Endothelial cell of umbilical vein (primary cell): ENCODE measurements around the gene INPP5J. TPM values are rescaled to one million over a fixed set of nuclear protein-coding genes. Genes with fewer than 3 reads are reported as not detected.
A peak's percentile ranks its signal among the peaks of the same experiment; 100 is the strongest.

Experiments
- BruUV-seq: library from RNA; stranded (reverse); fragments of 400-500 nt; replicated peaks from 2 replicates; lab custom pipeline; 2021; lab: Mats Ljungman, UMichigan
- CTCF ChIA-PET: fragments of 300-600, 350-600 bp; sonication (Branson Sonifier 250); formaldehyde crosslinking; loops from one replicate; lab custom pipeline; 2021; ENCODE audit warnings: antibody characterized with exemption, inconsistent platforms; lab: Charles Lee
- POLR2A ChIA-PET: fragments of 300-600, 350-600 bp; sonication (Branson Sonifier 250); formaldehyde crosslinking; loops from one replicate; lab custom pipeline; 2021; ENCODE audit warnings: antibody characterized with exemption, inconsistent platforms; lab: Charles Lee
- DNase-seq: peaks from one replicate; pipeline ENCODE4 v3.0.0-alpha.2; 2011; ENCODE audit warnings: low read depth, low spot score
- FAIRE-seq: peaks from 2 replicates; lab custom pipeline; 2011; peaks lifted over from hg19 to GRCh38; lab: Jason Lieb, UNC
- H2AFZ ChIP-seq: 2 replicates; pipeline ENCODE4 v1.6.0; 2012; ENCODE audit warnings: low read depth, low read length, control low read depth, inconsistent platforms
- H3K27ac ChIP-seq: 2 replicates; pipeline ENCODE4 v1.5.1; 2011; ENCODE audit warnings: low read depth, mild to moderate bottlenecking, control low read depth, low read length, moderate library complexity; ENCODE audit not compliant: insufficient read depth
- H3K27me3 ChIP-seq, 2 experiments: 2 replicates each; pipeline versions ENCODE4 v1.6.0 to v1.6.1; 2011; ENCODE audit warnings: low read length in 2 of 2, mixed read lengths in 1 of 2; ENCODE audit not compliant: control insufficient read depth in 2 of 2, insufficient read depth in 2 of 2
- H3K36me3 ChIP-seq, 2 experiments: 2 replicates in 1 of 2; 3 replicates in 1 of 2; pipeline ENCODE4 v1.5.1; 2011; ENCODE audit warnings: low read length in 2 of 2, mild to moderate bottlenecking in 1 of 2, moderate library complexity in 1 of 2; ENCODE audit not compliant: control insufficient read depth in 2 of 2, insufficient read depth in 2 of 2; ENCODE audit errors: extremely low read depth in 1 of 2
- H3K4me1 ChIP-seq: 3 replicates; pipeline ENCODE4 v1.5.1; 2011; ENCODE audit warnings: mild to moderate bottlenecking, low read length; ENCODE audit not compliant: control insufficient read depth, insufficient read depth; ENCODE audit errors: extremely low read depth
- H3K4me2 ChIP-seq: 2 replicates; pipeline ENCODE4 v1.6.1; 2011; ENCODE audit warnings: low read length, control low read depth, mixed read lengths; ENCODE audit not compliant: insufficient read depth
- H3K4me3 ChIP-seq, 3 experiments: fragments of 200-600 bp in 1 of 3; sonication (generic), shearing (Covaris generic) in 1 of 3; replicated peaks in 1 of 3; 2 replicates each; pipeline ENCODE4 v1.5.1; 2011 to 2016; ENCODE audit warnings: control low read depth in 3 of 3, low read length in 3 of 3, mild to moderate bottlenecking in 2 of 3, inconsistent platforms in 1 of 3, low read depth in 1 of 3, moderate library complexity in 1 of 3; ENCODE audit not compliant: insufficient read depth in 1 of 3
- H3K79me2 ChIP-seq: 2 replicates; pipeline ENCODE4 v1.6.0; 2012; ENCODE audit warnings: low read length, inconsistent platforms; ENCODE audit not compliant: control insufficient read depth, insufficient read depth
- H3K9ac ChIP-seq: replicated peaks from 2 replicates; pipeline ENCODE3; 2011; ENCODE audit warnings: low read length, control low read depth; ENCODE audit not compliant: insufficient read depth; ENCODE audit errors: extremely low read depth
- H3K9me1 ChIP-seq: replicated peaks from 3 replicates; pipeline ENCODE4 v1.6.0; 2011; ENCODE audit warnings: mild to moderate bottlenecking, low read length; ENCODE audit not compliant: control insufficient read depth, insufficient read depth; ENCODE audit errors: extremely low read depth
- H3K9me3 ChIP-seq: replicated peaks from 2 replicates; pipeline ENCODE4 v1.5.1; 2012; ENCODE audit warnings: low read length, inconsistent platforms; ENCODE audit not compliant: control insufficient read depth, insufficient read depth
- H4K20me1 ChIP-seq: replicated peaks from 2 replicates; pipeline ENCODE3; 2011; ENCODE audit warnings: mild to moderate bottlenecking, low read length; ENCODE audit not compliant: control insufficient read depth, insufficient read depth; ENCODE audit errors: extremely low read depth
- EZH2 ChIP-seq: IDR thresholded peaks from 2 replicates; pipeline ENCODE4 v1.6.1; 2012; ENCODE audit warnings: borderline replicate concordance, low read depth, mild to moderate bottlenecking, moderate library complexity, low read length, inconsistent platforms; ENCODE audit not compliant: severe bottlenecking
- FOS ChIP-seq: IDR thresholded peaks from 2 replicates; pipeline ENCODE4 v1.6.1; 2011; ENCODE audit warnings: mild to moderate bottlenecking, low read length, moderate library complexity, borderline replicate concordance; ENCODE audit not compliant: insufficient read depth
- GATA2 ChIP-seq: IDR thresholded peaks from 2 replicates; pipeline ENCODE4 v1.7.0; 2011; ENCODE audit warnings: low read depth, mild to moderate bottlenecking, moderate library complexity, mixed read lengths, low read length; ENCODE audit not compliant: insufficient read length, insufficient read depth
- JUN ChIP-seq: IDR thresholded peaks from 2 replicates; pipeline ENCODE4 v1.6.1; 2011; ENCODE audit warnings: borderline replicate concordance, low read depth; ENCODE audit not compliant: insufficient read length, insufficient read depth
- MYC ChIP-seq: IDR thresholded peaks from one replicate; pipeline ENCODE4 v1.6.1; 2011; ENCODE audit warnings: mild to moderate bottlenecking, low read depth, low read length
- POLR2A ChIP-seq: IDR thresholded peaks from 2 replicates; pipeline ENCODE4 v1.6.1; 2012; ENCODE audit warnings: low read depth, mild to moderate bottlenecking, control low read depth, low read length
- POLR2AphosphoS5 ChIP-seq: IDR thresholded peaks from 2 replicates; pipeline ENCODE4 v1.6.1; 2012; ENCODE audit warnings: low read depth, mild to moderate bottlenecking, control low read depth, low read length, moderate library complexity; ENCODE audit not compliant: insufficient read depth
- dilution Hi-C: fragments of 300-500 bp; cut with MboI; formaldehyde crosslinking; loops from one replicate; pipeline ENCODE4 v1.15.0; 2019; ENCODE audit warnings: low sequenced_read_pairs; ENCODE audit not compliant: extremely low pct_ligation_motif_present
- intact Hi-C: fragments of 100-400 bp; cut with micrococcal nuclease; formaldehyde crosslinking; loops from one replicate; pipeline ENCODE4 v1.10.0; 2022
- polyA plus RNA-seq, 4 experiments: library from polyadenylated mRNA; depleted of rRNA in 3 of 4; stranded (reverse) in 3 of 4; unstranded in 1 of 4; fragments of >200 nt; gene quantifications; 2 replicates each; pipeline versions ENCODE4 v1.2.1 to v1.2.3, GENCODE V29; 2011 to 2012; ENCODE audit warnings: missing spikeins in 1 of 4
- total RNA-seq: library from RNA; stranded (reverse); gene quantifications from 2 replicates; pipeline ENCODE4 v1.2.3, GENCODE V29; 2021
- TF ChIP-seq, protein P1 (sequence below), 2 donors: IDR thresholded peaks; 1 replicate in 1 of 2; 2 replicates in 1 of 2; pipeline ENCODE4 v1.5.1; 2011; ENCODE audit warnings: low read length in 2 of 2, mild to moderate bottlenecking in 2 of 2, moderate library complexity in 2 of 2, control low read depth in 1 of 2, inconsistent platforms in 1 of 2, low read depth in 1 of 2; ENCODE audit not compliant: insufficient read depth in 1 of 2; ENCODE audit errors: extremely low read depth in 1 of 2
- TF ChIP-seq, protein P2 (sequence below): IDR thresholded peaks from 2 replicates; pipeline ENCODE4 v1.6.1; 2011; ENCODE audit not compliant: insufficient read depth, insufficient read length

Gene INPP5J
- total and polyA plus RNA-seq, 2 donors (not counting 3 experiments of a cell fraction or from before 2014, with no cell fraction given): 0.43 to 0.49 TPM

- no peaks in the 10 kb centered on the region for H3K9me3 ChIP-seq
- intact Hi-C loops (no loop called here), dilution Hi-C loops (no loop called here)
- no peaks in the 10 kb centered on the region for H3K27me3 ChIP-seq
- H3K9ac ChIP-seq: no peak overlapping the region
- CTCF ChIA-PET: interaction anchor here (1.5 to 5.6 kb wide), 3 partner anchors 12 to 58 kb away, joined by 3 to 30 read pairs (median 6); partner anchors contain the start of gene SELENOM
- no peaks in the 10 kb centered on the region for H3K36me3 ChIP-seq
- H4K20me1 ChIP-seq: no peaks in the 10 kb centered on the region
- DNase-seq: no peak
- POLR2A ChIA-PET: no interaction called here
- no peaks in the 10 kb centered on the region for H3K4me1 ChIP-seq
- H2AFZ ChIP-seq: no peak overlapping the region
- no TSS peak for BruUV-seq
- FAIRE-seq: peak; percentile 42
- H3K27ac ChIP-seq: no peak overlapping the region
- H3K79me2 ChIP-seq: no peaks in the 10 kb centered on the region
- H3K4me2 ChIP-seq: no peak overlapping the region
- H3K4me3 ChIP-seq: no peak overlapping the region
- TF ChIP-seq, protein P1, sequence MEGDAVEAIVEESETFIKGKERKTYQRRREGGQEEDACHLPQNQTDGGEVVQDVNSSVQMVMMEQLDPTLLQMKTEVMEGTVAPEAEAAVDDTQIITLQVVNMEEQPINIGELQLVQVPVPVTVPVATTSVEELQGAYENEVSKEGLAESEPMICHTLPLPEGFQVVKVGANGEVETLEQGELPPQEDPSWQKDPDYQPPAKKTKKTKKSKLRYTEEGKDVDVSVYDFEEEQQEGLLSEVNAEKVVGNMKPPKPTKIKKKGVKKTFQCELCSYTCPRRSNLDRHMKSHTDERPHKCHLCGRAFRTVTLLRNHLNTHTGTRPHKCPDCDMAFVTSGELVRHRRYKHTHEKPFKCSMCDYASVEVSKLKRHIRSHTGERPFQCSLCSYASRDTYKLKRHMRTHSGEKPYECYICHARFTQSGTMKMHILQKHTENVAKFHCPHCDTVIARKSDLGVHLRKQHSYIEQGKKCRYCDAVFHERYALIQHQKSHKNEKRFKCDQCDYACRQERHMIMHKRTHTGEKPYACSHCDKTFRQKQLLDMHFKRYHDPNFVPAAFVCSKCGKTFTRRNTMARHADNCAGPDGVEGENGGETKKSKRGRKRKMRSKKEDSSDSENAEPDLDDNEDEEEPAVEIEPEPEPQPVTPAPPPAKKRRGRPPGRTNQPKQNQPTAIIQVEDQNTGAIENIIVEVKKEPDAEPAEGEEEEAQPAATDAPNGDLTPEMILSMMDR (IDR thresholded peaks at IDR 0.05; ENCODE audit: extremely low read depth in 1 of 2, insufficient read depth in 1 of 2, low read depth in 1 of 2, low read length in 2 of 2): no peak
- no peak for TF ChIP-seq JUN
- TF ChIP-seq EZH2: no peak
- no peak for TF ChIP-seq POLR2A
- TF ChIP-seq, protein P2, sequence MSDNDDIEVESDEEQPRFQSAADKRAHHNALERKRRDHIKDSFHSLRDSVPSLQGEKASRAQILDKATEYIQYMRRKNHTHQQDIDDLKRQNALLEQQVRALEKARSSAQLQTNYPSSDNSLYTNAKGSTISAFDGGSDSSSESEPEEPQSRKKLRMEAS: no peak
- TF ChIP-seq GATA2: no peak
- no peak for TF ChIP-seq POLR2AphosphoS5
- TF ChIP-seq FOS: no peak
- no peak for TF ChIP-seq MYC
- H3K9me1 ChIP-seq: no peaks in the 10 kb centered on the region
These were observed 20.3 kb downstream of the INPP5J start for GRCh38 chr22:31143038-31143437.
